Prostate gland (tissue), 2 donors: Measurements from ENCODE around the gene SOST.
"Not testable (repeated sequence)": the region's sequence is repeated elsewhere in the genome, so short reads cannot be mapped to it uniquely, and the experiment has no call there.

Experiments used
- CTCF ChIP-seq, 4 experiments: fragments of 200-600 bp in 2 of 4; fragments of 450-650 bp in 2 of 4; sonication (generic) in 2 of 4; IDR thresholded peaks; 1 replicate in 3 of 4; 2 replicates in 1 of 4; pipeline ENCODE4 v1.5.1; 2016 to 2019; ENCODE audit warnings: antibody characterized with exemption in 4 of 4, mild to moderate bottlenecking in 2 of 4, moderate library complexity in 2 of 4
- POLR2A ChIP-seq: fragments of 450-650 bp; IDR thresholded peaks from one replicate; pipeline ENCODE4 v1.6.1; 2016; ENCODE audit warnings: antibody characterized with exemption, mild to moderate bottlenecking

GRCh38 chr17:43798024-43798423 lies 39.4 kb upstream of the SOST start:
- not testable (repeated sequence) for TF ChIP-seq CTCF (IDR thresholded peaks at IDR 0.05); POLR2A
